Measurements from ENCODE around the gene COX5A. TPM values are rescaled to one million over a fixed set of nuclear protein-coding genes. Genes with fewer than 3 reads are reported as not detected.

Gene COX5A
- polyA plus RNA-seq (132 and 155 TPM in 2 replicates), polyA minus RNA-seq (45.0 and 62.0 TPM in 2 replicates)

DNA sequence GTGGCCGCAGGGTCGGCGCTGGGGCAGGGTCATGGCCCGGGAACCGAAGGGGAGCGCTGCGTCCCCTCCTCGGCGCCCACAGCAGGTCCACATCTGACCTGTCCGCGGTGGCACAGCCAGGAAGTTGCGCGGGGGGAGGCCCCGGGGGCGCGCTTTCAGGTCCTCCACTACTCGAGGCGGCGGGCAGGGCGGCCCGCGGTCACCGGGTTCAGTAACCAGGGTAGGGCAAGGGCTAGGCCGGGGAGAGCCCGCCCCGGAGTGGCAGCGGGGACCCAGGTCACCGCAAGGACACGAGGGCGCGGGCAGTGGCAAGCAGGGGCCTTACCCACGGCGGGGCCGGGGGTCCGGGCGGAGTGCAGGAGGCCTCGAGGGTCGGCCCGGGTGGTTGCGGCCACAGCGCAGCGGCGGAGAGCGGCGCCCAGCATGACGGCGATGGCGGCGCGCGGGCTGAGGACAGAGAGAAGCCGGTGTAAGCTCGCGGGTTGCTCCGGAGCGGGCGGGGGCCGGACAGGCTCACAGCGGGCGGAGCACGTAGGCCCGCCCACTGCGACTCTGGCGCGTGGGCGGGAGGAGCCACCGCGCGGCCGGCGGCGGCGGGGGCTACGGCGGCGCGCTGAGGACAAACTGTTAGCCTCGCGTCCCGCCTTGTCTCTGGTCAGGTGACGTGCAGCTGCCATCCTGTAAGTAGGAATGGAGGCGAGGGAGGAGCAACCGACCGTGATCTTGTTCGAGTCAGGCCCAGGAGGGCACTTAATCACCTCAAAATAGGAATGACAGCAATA, at the start of gene COX5A:
TSS of gene COX5A (minus strand) at position 484 of the 782 bp plus-strand sequence. CDS start at position 425, 59 bp downstream.
- Histone ChIP-seq H3F3A (ENCODE audit: insufficient read depth, low read length, poor library complexity, severe bottlenecking) (no peaks in the 10 kb centered on the region), H3K27me3 (ENCODE audit: insufficient read depth, low read depth, low read length) (no peaks in the 10 kb centered on the region), H3K79me2 (replicated peaks; ENCODE audit: insufficient read depth, low read length) (peaks cover 38% of the 10 kb centered on the region), H3K4me2 (ENCODE audit: low read length) (peak within 1 kb of the TSS; percentile 72), H3K9ac (ENCODE audit: low read length) (peak within 1 kb of the TSS; percentile 94), H3K4me3 (ENCODE audit: low read length) (peak within 1 kb of the TSS; percentile 100), H3K9me3 (ENCODE audit: low read length) (no peaks in the 10 kb centered on the region), H3K27ac (ENCODE audit: low read length) (peak within 1 kb of the TSS; percentile 87), H4K20me1 (ENCODE audit: insufficient read depth) (no peaks in the 10 kb centered on the region), H3K9me2 (ENCODE audit: insufficient read depth, low read length) (no peaks in the 10 kb centered on the region), H3K36me3 (ENCODE audit: insufficient read depth, low read length) (no peaks in the 10 kb centered on the region), H2AFZ (ENCODE audit: low read depth, low read length) (peak within 1 kb of the TSS; percentile 65)
- TF ChIP-seq, protein P1, sequence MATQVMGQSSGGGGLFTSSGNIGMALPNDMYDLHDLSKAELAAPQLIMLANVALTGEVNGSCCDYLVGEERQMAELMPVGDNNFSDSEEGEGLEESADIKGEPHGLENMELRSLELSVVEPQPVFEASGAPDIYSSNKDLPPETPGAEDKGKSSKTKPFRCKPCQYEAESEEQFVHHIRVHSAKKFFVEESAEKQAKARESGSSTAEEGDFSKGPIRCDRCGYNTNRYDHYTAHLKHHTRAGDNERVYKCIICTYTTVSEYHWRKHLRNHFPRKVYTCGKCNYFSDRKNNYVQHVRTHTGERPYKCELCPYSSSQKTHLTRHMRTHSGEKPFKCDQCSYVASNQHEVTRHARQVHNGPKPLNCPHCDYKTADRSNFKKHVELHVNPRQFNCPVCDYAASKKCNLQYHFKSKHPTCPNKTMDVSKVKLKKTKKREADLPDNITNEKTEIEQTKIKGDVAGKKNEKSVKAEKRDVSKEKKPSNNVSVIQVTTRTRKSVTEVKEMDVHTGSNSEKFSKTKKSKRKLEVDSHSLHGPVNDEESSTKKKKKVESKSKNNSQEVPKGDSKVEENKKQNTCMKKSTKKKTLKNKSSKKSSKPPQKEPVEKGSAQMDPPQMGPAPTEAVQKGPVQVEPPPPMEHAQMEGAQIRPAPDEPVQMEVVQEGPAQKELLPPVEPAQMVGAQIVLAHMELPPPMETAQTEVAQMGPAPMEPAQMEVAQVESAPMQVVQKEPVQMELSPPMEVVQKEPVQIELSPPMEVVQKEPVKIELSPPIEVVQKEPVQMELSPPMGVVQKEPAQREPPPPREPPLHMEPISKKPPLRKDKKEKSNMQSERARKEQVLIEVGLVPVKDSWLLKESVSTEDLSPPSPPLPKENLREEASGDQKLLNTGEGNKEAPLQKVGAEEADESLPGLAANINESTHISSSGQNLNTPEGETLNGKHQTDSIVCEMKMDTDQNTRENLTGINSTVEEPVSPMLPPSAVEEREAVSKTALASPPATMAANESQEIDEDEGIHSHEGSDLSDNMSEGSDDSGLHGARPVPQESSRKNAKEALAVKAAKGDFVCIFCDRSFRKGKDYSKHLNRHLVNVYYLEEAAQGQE (IDR thresholded peaks at IDR 0.05; ENCODE audit: borderline replicate concordance): peak; percentile 55
- TF ChIP-seq MXI1 (conservative IDR thresholded peaks at IDR 0.05; ENCODE audit: poor library complexity, severe bottlenecking) (peak; percentile 89), EP300 (conservative IDR thresholded peaks at IDR 0.05; ENCODE audit: poor library complexity, severe bottlenecking) (peak; percentile 74), SMC3 (conservative IDR thresholded peaks at IDR 0.05; ENCODE audit: poor library complexity) (peak; percentile 36), RAD21 (conservative IDR thresholded peaks at IDR 0.05) (no peak), POLR2AphosphoS5 (IDR thresholded peaks at IDR 0.05) (peak; percentile 88), EZH2 (IDR thresholded peaks at IDR 0.05; ENCODE audit: borderline replicate concordance, insufficient read depth, low read length, poor library complexity, severe bottlenecking) (no peak), TAF1 (IDR thresholded peaks at IDR 0.05; ENCODE audit: low read depth) (peak; percentile 69)
- TF ChIP-seq, protein P2, sequence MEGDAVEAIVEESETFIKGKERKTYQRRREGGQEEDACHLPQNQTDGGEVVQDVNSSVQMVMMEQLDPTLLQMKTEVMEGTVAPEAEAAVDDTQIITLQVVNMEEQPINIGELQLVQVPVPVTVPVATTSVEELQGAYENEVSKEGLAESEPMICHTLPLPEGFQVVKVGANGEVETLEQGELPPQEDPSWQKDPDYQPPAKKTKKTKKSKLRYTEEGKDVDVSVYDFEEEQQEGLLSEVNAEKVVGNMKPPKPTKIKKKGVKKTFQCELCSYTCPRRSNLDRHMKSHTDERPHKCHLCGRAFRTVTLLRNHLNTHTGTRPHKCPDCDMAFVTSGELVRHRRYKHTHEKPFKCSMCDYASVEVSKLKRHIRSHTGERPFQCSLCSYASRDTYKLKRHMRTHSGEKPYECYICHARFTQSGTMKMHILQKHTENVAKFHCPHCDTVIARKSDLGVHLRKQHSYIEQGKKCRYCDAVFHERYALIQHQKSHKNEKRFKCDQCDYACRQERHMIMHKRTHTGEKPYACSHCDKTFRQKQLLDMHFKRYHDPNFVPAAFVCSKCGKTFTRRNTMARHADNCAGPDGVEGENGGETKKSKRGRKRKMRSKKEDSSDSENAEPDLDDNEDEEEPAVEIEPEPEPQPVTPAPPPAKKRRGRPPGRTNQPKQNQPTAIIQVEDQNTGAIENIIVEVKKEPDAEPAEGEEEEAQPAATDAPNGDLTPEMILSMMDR (IDR thresholded peaks at IDR 0.05; ENCODE audit: poor library complexity, severe bottlenecking): no peak

DNA sequence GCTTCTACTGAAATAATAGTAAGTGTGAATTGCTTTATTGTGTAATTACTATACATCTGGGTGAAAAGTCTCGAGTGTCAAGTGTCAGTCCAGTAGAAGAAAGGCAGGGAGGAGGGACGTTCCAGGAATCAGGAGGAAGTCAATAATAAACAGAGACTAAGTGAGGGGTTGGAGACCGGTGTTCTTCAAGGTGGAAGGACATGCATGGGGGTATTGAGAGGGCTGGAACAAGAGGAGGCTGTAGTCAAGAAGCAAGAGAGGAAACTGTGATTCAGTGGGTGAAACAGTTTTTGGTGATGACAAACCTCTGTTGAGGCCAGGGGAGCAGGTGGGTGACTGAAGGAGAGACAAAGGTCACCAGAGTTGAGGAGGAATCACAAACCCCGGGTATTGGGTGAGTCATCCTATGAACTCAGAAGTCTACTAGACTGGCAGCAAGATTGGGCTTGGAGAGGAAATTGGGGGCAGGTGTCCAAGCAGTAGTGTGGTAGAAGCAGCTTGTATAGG, 45.9 kb upstream of the COX5A start:
- Histone ChIP-seq H2AFZ (ENCODE audit: low read depth, low read length) (no peak overlapping the region), H3K4me3 (ENCODE audit: low read length) (no peak overlapping the region), H3K9ac (ENCODE audit: low read length) (no peak overlapping the region), H3K36me3 (ENCODE audit: insufficient read depth, low read length) (no peaks in the 10 kb centered on the region), H3K4me2 (ENCODE audit: low read length) (no peak overlapping the region), H4K20me1 (ENCODE audit: insufficient read depth) (no peaks in the 10 kb centered on the region), H3K27ac (ENCODE audit: low read length) (no peak overlapping the region), H3K9me3 (ENCODE audit: low read length) (no peaks in the 10 kb centered on the region), H3K27me3 (ENCODE audit: insufficient read depth, low read depth, low read length) (no peaks in the 10 kb centered on the region), H3K9me2 (ENCODE audit: insufficient read depth, low read length) (no peaks in the 10 kb centered on the region), H3F3A (ENCODE audit: insufficient read depth, low read length, poor library complexity, severe bottlenecking) (no peaks in the 10 kb centered on the region), H3K79me2 (replicated peaks; ENCODE audit: insufficient read depth, low read length) (no peaks in the 10 kb centered on the region)
- TF ChIP-seq TAF1 (IDR thresholded peaks at IDR 0.05; ENCODE audit: low read depth): no peak
- no peak for TF ChIP-seq MXI1 (conservative IDR thresholded peaks at IDR 0.05; ENCODE audit: poor library complexity, severe bottlenecking)
- TF ChIP-seq, protein P2 (IDR thresholded peaks at IDR 0.05; ENCODE audit: poor library complexity, severe bottlenecking): no peak
- no peak for TF ChIP-seq POLR2AphosphoS5 (IDR thresholded peaks at IDR 0.05)
- no peak for TF ChIP-seq SMC3 (conservative IDR thresholded peaks at IDR 0.05; ENCODE audit: poor library complexity)
- TF ChIP-seq, protein P1 (IDR thresholded peaks at IDR 0.05; ENCODE audit: borderline replicate concordance): no peak

Data from neural cell (in vitro differentiated cells).